Trophoblast cell (in vitro differentiated cells and primary cell): Measurements from ENCODE around the gene ARHGAP22.

Experiments used
- DNase-seq, 2 donors: peaks; one replicate each; pipeline ENCODE4 v3.0.0-alpha.2; 2016
- H2AFZ ChIP-seq: 2 replicates; pipeline ENCODE4 v1.6.1; 2013; ENCODE audit warnings: low read length, moderate library complexity, mild to moderate bottlenecking; ENCODE audit not compliant: insufficient read depth, poor library complexity
- H2AK5ac ChIP-seq: 2 replicates; pipeline ENCODE4 v1.6.1; 2013; ENCODE audit warnings: mild to moderate bottlenecking, low read length
- H2BK120ac ChIP-seq: 2 replicates; pipeline ENCODE4 v1.6.1; 2013; ENCODE audit warnings: low read length, mild to moderate bottlenecking, moderate library complexity; ENCODE audit not compliant: insufficient read depth, poor library complexity
- H2BK12ac ChIP-seq: 2 replicates; pipeline ENCODE4 v1.6.1; 2013; ENCODE audit warnings: mild to moderate bottlenecking, low read length, moderate library complexity
- H2BK5ac ChIP-seq: 2 replicates; pipeline ENCODE4 v1.6.1; 2013; ENCODE audit warnings: low read length, low read depth, moderate library complexity, mild to moderate bottlenecking; ENCODE audit not compliant: poor library complexity
- H3K14ac ChIP-seq: 2 replicates; pipeline ENCODE4 v1.6.1; 2013; ENCODE audit warnings: mild to moderate bottlenecking, low read length
- H3K18ac ChIP-seq: 2 replicates; pipeline ENCODE4 v1.6.1; 2013; ENCODE audit warnings: mild to moderate bottlenecking, low read length
- H3K23ac ChIP-seq: 2 replicates; pipeline ENCODE4 v1.6.1; 2013; ENCODE audit warnings: low read length
- H3K27ac ChIP-seq: 2 replicates; pipeline ENCODE4 v1.5.1; 2013; ENCODE audit warnings: low read depth, mild to moderate bottlenecking, inconsistent platforms, low read length, moderate library complexity
- H3K27me3 ChIP-seq: 2 replicates; pipeline ENCODE4 v1.6.1; 2013; ENCODE audit warnings: inconsistent platforms, mild to moderate bottlenecking, low read length, moderate library complexity; ENCODE audit not compliant: insufficient read depth
- H3K36me3 ChIP-seq, 2 experiments: 1 replicate in 1 of 2; 2 replicates in 1 of 2; pipeline ENCODE4 v1.6.1; 2013; ENCODE audit warnings: low read length in 2 of 2, mild to moderate bottlenecking in 2 of 2, moderate library complexity in 1 of 2; ENCODE audit not compliant: insufficient read depth in 2 of 2, control insufficient read depth in 1 of 2
- H3K4ac ChIP-seq: 2 replicates; pipeline ENCODE4 v1.6.1; 2013; ENCODE audit warnings: low read depth, mild to moderate bottlenecking, low read length, moderate library complexity
- H3K4me1 ChIP-seq, 2 experiments: 1 replicate in 1 of 2; 2 replicates in 1 of 2; pipeline ENCODE4 v1.6.1; 2013; ENCODE audit warnings: low read length in 2 of 2, mild to moderate bottlenecking in 2 of 2, moderate library complexity in 1 of 2; ENCODE audit not compliant: insufficient read depth in 2 of 2, control insufficient read depth in 1 of 2
- H3K4me2 ChIP-seq: 2 replicates; pipeline ENCODE4 v1.6.1; 2013; ENCODE audit warnings: inconsistent platforms, mild to moderate bottlenecking, low read length, moderate library complexity
- H3K4me3 ChIP-seq: 2 replicates; pipeline ENCODE4 v1.5.1; 2013; ENCODE audit warnings: mild to moderate bottlenecking, low read depth, low read length, inconsistent platforms
- H3K79me1 ChIP-seq: one replicate; pipeline ENCODE4 v1.6.1; 2013; ENCODE audit warnings: low read length
- H3K79me2 ChIP-seq: 2 replicates; pipeline ENCODE4 v1.6.1; 2013; ENCODE audit warnings: low read length, mild to moderate bottlenecking; ENCODE audit not compliant: control insufficient read depth, insufficient read depth, poor library complexity
- H3K9ac ChIP-seq: 2 replicates; pipeline ENCODE4 v1.6.1; 2013; ENCODE audit warnings: mild to moderate bottlenecking, low read length
- H3K9me3 ChIP-seq: 2 replicates; pipeline ENCODE4 v1.6.1; 2013; ENCODE audit warnings: low read depth, mild to moderate bottlenecking, control low read depth, inconsistent platforms, low read length; ENCODE audit not compliant: insufficient read depth
- H4K12ac ChIP-seq: 2 replicates; pipeline ENCODE4 v1.6.1; 2013; ENCODE audit warnings: low read depth, mild to moderate bottlenecking, low read length, moderate library complexity
- H4K8ac ChIP-seq: 2 replicates; pipeline ENCODE4 v1.6.1; 2013; ENCODE audit warnings: low read depth, mild to moderate bottlenecking, low read length, moderate library complexity
- H4K91ac ChIP-seq: one replicate; pipeline ENCODE4 v1.6.1; 2013; ENCODE audit warnings: low read depth, mild to moderate bottlenecking, low read length, moderate library complexity
- WGBS: extraction: QIAGEN DNeasy Blood & Tissue Kit; methylation state at CpG from one replicate; pipeline ENCODE4 v1.1.7; 2013; ENCODE audit warnings: missing lambda C conversion rate; ENCODE audit not compliant: insufficient read length, insufficient coverage; ENCODE audit errors: extremely low coverage; 5-methylcytosine and 5-hydroxymethylcytosine counted together

The ARHGAP22 gene

DNA sequence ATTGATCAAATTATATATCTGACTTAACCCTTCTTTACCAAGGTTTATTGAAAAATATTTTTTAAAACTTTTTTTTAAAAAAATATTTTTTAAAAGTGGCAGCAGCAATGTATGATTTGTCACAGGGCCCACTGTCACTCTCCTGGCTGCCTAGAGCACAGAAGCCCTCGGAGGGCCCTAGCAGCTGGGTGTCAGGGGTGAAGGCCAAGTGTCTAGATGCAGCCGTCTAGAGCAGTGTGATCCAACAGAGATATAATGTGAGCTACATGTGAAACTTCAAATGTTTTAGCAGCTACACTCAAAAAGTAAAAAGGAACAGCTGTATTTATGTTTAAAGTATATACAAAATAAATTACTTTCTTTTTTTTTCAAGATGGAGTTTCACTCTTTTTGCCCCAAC is 112.7 kb downstream of the ARHGAP22 start:
- Histone ChIP-seq H4K8ac (no peak overlapping the region), H3K4ac (no peak overlapping the region), H3K9ac (no peak overlapping the region), H3K27ac (no peak overlapping the region), H3K4me1 (peaks cover 8 to 14% of the 10 kb centered on the region in 2 experiments), H3K79me2 (no peaks in the 10 kb centered on the region), H2AFZ (no peak overlapping the region), H2BK120ac (no peak overlapping the region), H3K4me2 (no peak overlapping the region), H3K27me3 (no peaks in the 10 kb centered on the region), H4K91ac (no peak overlapping the region), H3K36me3 (no peaks in the 10 kb centered on the region), H4K12ac (no peak overlapping the region), H3K14ac (no peak overlapping the region), H3K9me3 (peaks cover 3% of the 10 kb centered on the region), H2BK12ac (no peak overlapping the region), H3K4me3 (no peak overlapping the region), H3K23ac (no peak overlapping the region), H2BK5ac (no peak overlapping the region), H2AK5ac (no peak overlapping the region), H3K79me1 (no peaks in the 10 kb centered on the region), H3K18ac (no peak overlapping the region)
- no CpG with 5 or more reads among the region's 2 CpGs for WGBS
- DNase-seq = no peak

DNA sequence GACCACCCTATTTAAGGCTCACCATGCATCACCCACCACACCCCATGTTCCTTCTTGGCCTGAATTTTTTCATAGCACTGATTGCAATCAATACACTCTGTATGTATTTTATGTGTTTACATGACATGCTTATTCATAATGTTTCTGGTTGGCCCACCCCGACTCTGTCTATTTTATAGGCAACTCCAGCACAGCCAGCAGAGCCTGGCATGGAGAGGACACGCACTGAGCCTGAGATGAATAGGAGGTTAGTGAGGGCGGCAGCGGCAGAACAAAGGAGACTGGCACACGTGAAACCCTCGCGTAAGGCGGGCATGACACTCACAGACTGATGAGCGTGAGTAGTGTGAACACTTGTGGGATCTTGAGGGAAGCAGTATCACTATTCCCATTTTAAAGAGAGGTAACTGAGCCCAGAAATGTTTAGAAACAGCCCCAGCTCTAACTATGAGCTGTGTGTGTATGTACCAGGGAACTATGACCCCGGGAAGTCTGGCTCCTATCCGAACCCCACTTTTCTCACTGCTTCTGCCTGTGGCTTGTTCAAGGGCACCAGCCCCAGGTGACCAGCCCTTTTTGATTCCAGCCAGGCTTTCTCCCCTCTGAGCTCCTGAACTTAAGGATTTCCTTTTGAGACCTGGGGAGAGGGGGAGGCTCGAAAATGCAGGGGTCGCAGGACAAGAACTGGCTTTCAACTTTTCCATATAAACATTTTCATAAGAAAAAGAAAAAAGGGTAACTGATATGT is 113.3 kb downstream of the ARHGAP22 start:
- H2AK5ac ChIP-seq = no peak overlapping the region
- H4K12ac ChIP-seq = no peak overlapping the region
- H2AFZ ChIP-seq = no peak overlapping the region
- no peak overlapping the region for H3K9ac ChIP-seq
- no peak overlapping the region for H3K4me2 ChIP-seq
- no peaks in the 10 kb centered on the region for H3K79me2 ChIP-seq
- H3K4me3 ChIP-seq = no peak overlapping the region
- WGBS = no CpG with 5 or more reads among the region's 13 CpGs
- no peaks in the 10 kb centered on the region for H3K27me3 ChIP-seq
- H3K79me1 ChIP-seq = no peaks in the 10 kb centered on the region
- no peak overlapping the region for H4K91ac ChIP-seq
- H3K9me3 ChIP-seq = peaks cover 3% of the 10 kb centered on the region
- peaks cover 2 to 8% of the 10 kb centered on the region in 2 experiments for H3K4me1 ChIP-seq
- no peak overlapping the region for H3K27ac ChIP-seq
- H3K14ac ChIP-seq = no peak overlapping the region
- no peak overlapping the region for H2BK120ac ChIP-seq
- H4K8ac ChIP-seq = no peak overlapping the region
- no peak overlapping the region for H3K23ac ChIP-seq
- no peaks in the 10 kb centered on the region for H3K36me3 ChIP-seq
- no peak overlapping the region for H3K18ac ChIP-seq
- no peak overlapping the region for H2BK12ac ChIP-seq
- DNase-seq = no peak
- no peak overlapping the region for H3K4ac ChIP-seq
- H2BK5ac ChIP-seq = no peak overlapping the region

DNA sequence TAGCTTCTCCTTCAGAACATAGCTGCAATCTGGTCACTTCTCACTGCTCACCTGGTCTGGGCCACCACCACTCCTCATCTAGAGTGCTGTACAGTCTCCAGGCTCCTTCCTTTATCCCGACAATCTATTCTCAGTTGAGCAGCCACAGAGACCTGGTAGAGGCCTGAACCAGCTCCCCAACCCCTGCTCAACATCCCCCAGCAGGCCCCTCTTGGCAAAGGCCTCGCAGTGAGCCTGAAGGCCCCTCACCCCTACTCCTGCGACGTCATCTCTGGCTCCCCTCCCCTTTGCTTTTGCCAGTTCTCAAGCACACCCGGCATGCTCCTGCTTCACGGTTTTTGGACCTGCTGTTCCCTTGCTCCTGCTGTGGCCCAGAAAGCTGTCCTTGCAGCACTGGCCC is 113.9 kb downstream of the ARHGAP22 start:
- Histone ChIP-seq H3K79me2 (no peaks in the 10 kb centered on the region), H2AK5ac (no peak overlapping the region), H3K23ac (no peak overlapping the region), H3K27ac (no peak overlapping the region), H3K4me3 (no peak overlapping the region), H3K18ac (no peak overlapping the region), H4K8ac (no peak overlapping the region), H2BK120ac (no peak overlapping the region), H3K9me3 (peaks cover 3% of the 10 kb centered on the region), H3K36me3 (no peaks in the 10 kb centered on the region), H2BK12ac (no peak overlapping the region), H3K27me3 (no peaks in the 10 kb centered on the region), H3K9ac (no peak overlapping the region), H3K79me1 (no peaks in the 10 kb centered on the region), H3K14ac (no peak overlapping the region), H2AFZ (no peak overlapping the region), H3K4me2 (no peak overlapping the region), H4K91ac (no peak overlapping the region), H3K4ac (no peak overlapping the region), H2BK5ac (no peak overlapping the region), H3K4me1 (peaks cover 0 to 2% of the 10 kb centered on the region in 2 experiments), H4K12ac (no peak overlapping the region)
- WGBS = no CpG with 5 or more reads among the region's 6 CpGs
- no peak for DNase-seq

DNA sequence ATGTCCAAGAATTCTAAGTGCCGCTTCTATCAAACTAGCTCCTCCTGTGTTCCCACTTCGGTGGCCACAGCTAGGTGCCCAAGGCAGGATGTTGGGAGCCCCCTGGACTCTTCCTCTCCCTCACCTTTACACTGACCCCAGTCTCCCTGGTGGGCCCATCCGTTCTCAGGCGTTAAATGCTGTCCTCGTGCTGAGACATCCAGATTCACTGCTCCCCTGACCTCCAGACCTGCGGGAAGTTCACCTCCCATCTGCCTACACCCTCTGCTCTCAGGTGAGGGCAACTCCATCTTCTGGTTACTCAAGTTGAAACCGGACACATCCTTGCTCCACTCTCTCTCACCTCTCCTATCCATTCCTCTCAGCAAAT is 114.3 kb downstream of the ARHGAP22 start:
- Histone ChIP-seq H4K91ac (no peak overlapping the region), H2BK12ac (no peak overlapping the region), H2BK5ac (no peak overlapping the region), H3K14ac (no peak overlapping the region), H3K79me1 (no peaks in the 10 kb centered on the region), H3K23ac (no peak overlapping the region), H2AK5ac (no peak overlapping the region), H3K4me1 (peaks cover 0 to 2% of the 10 kb centered on the region in 2 experiments), H3K79me2 (no peaks in the 10 kb centered on the region), H2AFZ (no peak overlapping the region), H4K8ac (no peak overlapping the region), H3K27ac (no peak overlapping the region), H3K9ac (no peak overlapping the region), H2BK120ac (no peak overlapping the region), H3K4ac (no peak overlapping the region), H3K18ac (no peak overlapping the region), H4K12ac (no peak overlapping the region), H3K4me2 (no peak overlapping the region), H3K9me3 (peaks cover 3% of the 10 kb centered on the region), H3K36me3 (no peaks in the 10 kb centered on the region), H3K4me3 (no peak overlapping the region), H3K27me3 (no peaks in the 10 kb centered on the region)
- no peak for DNase-seq
- no CpG with 5 or more reads among the region's 7 CpGs for WGBS
